HL-60 (cell line): Measurements from ENCODE around the gene SCAANT1.

Experiments used
- GABPA ChIP-seq: IDR thresholded peaks from 2 replicates; pipeline ENCODE4 v1.6.1; 2012; ENCODE audit warnings: low read depth
- POLR2AphosphoS5 ChIP-seq: IDR thresholded peaks from 2 replicates; pipeline ENCODE4 v1.6.1; 2012; ENCODE audit warnings: low read depth
- REST ChIP-seq: IDR thresholded peaks from 2 replicates; pipeline ENCODE4 v1.6.1; 2012; ENCODE audit warnings: low read depth; ENCODE audit not compliant: insufficient replicate concordance
- TF ChIP-seq, protein P1 (sequence below): IDR thresholded peaks from one replicate; pipeline ENCODE4 v1.5.1; 2011; ENCODE audit warnings: low read length, control low read depth, inconsistent platforms; ENCODE audit not compliant: insufficient read depth

GRCh38 chr3:63878394-63879060 is 33.7 kb downstream of the SCAANT1 start:
- TF ChIP-seq, protein P1, sequence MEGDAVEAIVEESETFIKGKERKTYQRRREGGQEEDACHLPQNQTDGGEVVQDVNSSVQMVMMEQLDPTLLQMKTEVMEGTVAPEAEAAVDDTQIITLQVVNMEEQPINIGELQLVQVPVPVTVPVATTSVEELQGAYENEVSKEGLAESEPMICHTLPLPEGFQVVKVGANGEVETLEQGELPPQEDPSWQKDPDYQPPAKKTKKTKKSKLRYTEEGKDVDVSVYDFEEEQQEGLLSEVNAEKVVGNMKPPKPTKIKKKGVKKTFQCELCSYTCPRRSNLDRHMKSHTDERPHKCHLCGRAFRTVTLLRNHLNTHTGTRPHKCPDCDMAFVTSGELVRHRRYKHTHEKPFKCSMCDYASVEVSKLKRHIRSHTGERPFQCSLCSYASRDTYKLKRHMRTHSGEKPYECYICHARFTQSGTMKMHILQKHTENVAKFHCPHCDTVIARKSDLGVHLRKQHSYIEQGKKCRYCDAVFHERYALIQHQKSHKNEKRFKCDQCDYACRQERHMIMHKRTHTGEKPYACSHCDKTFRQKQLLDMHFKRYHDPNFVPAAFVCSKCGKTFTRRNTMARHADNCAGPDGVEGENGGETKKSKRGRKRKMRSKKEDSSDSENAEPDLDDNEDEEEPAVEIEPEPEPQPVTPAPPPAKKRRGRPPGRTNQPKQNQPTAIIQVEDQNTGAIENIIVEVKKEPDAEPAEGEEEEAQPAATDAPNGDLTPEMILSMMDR = no peak
- TF ChIP-seq POLR2AphosphoS5 = no peak
- TF ChIP-seq REST = no peak
- no peak for TF ChIP-seq GABPA
